GM12878 (cell line): Measurements from ENCODE around the gene PIK3R4. TPM values are rescaled to one million over a fixed set of nuclear protein-coding genes. Genes with fewer than 3 reads are reported as not detected.

Experiments
- PRDM15 ChIP-seq: fragments of 450-650 bp; formaldehyde crosslinking; IDR thresholded peaks from 2 replicates; pipeline ENCODE4 v1.4.0; 2020; ENCODE audit warnings: mild to moderate bottlenecking, moderate library complexity
- TCF7 ChIP-seq: IDR thresholded peaks from 2 replicates; pipeline ENCODE4 v1.6.1; 2014; ENCODE audit warnings: antibody characterized with exemption, borderline replicate concordance
- ZNF207 ChIP-seq: fragments of 450-650 bp; IDR thresholded peaks from 2 replicates; pipeline ENCODE4 v1.6.1; 2014; ENCODE audit warnings: antibody characterized with exemption, mild to moderate bottlenecking, borderline replicate concordance
- ZNF592 ChIP-seq: fragments of 450-650 bp; IDR thresholded peaks from 2 replicates; pipeline ENCODE4 v1.6.1; 2017; ENCODE audit warnings: mild to moderate bottlenecking, moderate library complexity
- ZNF622 ChIP-seq: fragments of 450-650 bp; IDR thresholded peaks from 2 replicates; pipeline ENCODE4 v1.6.1; 2017; ENCODE audit warnings: mild to moderate bottlenecking, inconsistent platforms
- ZZZ3 ChIP-seq: IDR thresholded peaks from 2 replicates; pipeline ENCODE4 v1.6.1; 2011; ENCODE audit warnings: low read depth; ENCODE audit not compliant: control insufficient read depth, insufficient read length
- polyA plus RNA-seq, 11 experiments: library from polyadenylated mRNA; depleted of rRNA in 4 of 11; unstranded in 6 of 11; stranded (reverse) in 5 of 11; fragments of >200 nt; fragmentation: Nextera tagmentation in 4 of 11; fragmentation: Illumina TruSeq in 1 of 11; extraction: Ambion mirVana in 4 of 11; extraction: Trizol in 1 of 11; gene quantifications; 1 replicate in 1 of 11; 2 replicates in 10 of 11; pipeline versions ENCODE4 v1.2.1 to v1.2.3, GENCODE V29; 2011 to 2016; ENCODE audit warnings: inconsistent platforms in 2 of 11, missing spikeins in 2 of 11, low read depth in 1 of 11
- total RNA-seq, 4 experiments: library from RNA; depleted of rRNA in 3 of 4; stranded (reverse); fragments of >200 nt in 3 of 4; fragmentation: Illumina TruSeq in 1 of 4; extraction: Trizol in 1 of 4; gene quantifications; 2 replicates each; pipeline versions ENCODE4 v1.2.1 to v1.2.3, GENCODE V29; 2013 to 2021
- TF ChIP-seq, protein P1 (sequence below): fragments of 450-650 bp; formaldehyde crosslinking; IDR thresholded peaks from 2 replicates; pipeline ENCODE4 v1.4.0; 2022; ENCODE audit warnings: mild to moderate bottlenecking, moderate library complexity

Gene PIK3R4
- total and polyA plus RNA-seq, 10 of the 15 experiments (the other 5 are each of a cell fraction or from before 2014, with no cell fraction given), result 22.6 to 50.2 (median 31.1) TPM

- TF ChIP-seq ZNF592 (no peak), PRDM15 (no peak), ZZZ3 (no peak), TCF7 (no peak), ZNF207 (no peak), ZNF622 (no peak)
- TF ChIP-seq, protein P1, sequence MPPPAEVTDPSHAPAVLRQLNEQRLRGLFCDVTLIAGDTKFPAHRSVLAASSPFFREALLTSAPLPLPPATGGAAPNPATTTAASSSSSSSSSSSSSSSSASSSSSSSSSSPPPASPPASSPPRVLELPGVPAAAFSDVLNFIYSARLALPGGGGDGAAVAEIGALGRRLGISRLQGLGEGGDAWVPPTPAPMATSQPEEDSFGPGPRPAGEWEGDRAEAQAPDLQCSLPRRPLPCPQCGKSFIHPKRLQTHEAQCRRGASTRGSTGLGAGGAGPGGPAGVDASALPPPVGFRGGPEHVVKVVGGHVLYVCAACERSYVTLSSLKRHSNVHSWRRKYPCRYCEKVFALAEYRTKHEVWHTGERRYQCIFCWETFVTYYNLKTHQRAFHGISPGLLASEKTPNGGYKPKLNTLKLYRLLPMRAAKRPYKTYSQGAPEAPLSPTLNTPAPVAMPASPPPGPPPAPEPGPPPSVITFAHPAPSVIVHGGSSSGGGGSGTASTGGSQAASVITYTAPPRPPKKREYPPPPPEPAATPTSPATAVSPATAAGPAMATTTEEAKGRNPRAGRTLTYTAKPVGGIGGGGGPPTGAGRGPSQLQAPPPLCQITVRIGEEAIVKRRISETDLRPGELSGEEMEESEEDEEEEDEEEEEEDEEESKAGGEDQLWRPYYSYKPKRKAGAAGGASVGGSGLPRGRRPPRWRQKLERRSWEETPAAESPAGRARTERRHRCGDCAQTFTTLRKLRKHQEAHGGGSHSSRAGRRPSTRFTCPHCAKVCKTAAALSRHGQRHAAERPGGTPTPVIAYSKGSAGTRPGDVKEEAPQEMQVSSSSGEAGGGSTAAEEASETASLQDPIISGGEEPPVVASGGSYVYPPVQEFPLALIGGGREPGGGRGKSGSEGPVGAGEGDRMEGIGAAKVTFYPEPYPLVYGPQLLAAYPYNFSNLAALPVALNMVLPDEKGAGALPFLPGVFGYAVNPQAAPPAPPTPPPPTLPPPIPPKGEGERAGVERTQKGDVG, result no peak
These were observed 24.0 kb upstream of the PIK3R4 start (continued) for GRCh38 chr3:130770644-130771043.
